GM18858 (cell line): ENCODE data around the gene RAB11A.
"Not testable (repeated sequence)": the region's sequence is repeated elsewhere in the genome, so short reads cannot be mapped to it uniquely, and the experiment has no call there.

ENCODE experiments used
- ATAC-seq: cut with Tn5 transposase; IDR thresholded peaks from one replicate; pipeline ENCODE4 v1.9.1; 2021; ENCODE audit not compliant: unreplicated experiment

Gene RAB11A

GRCh38 chr15:65841121-65841930, 28.0 kb upstream of the RAB11A start:
- no peak for ATAC-seq

GRCh38 chr15:65845826-65846519, 23.3 kb upstream of the RAB11A start:
- ATAC-seq: no peak

- ATAC-seq: no peak
Measured at GRCh38 chr15:65847989-65848388, 21.3 kb upstream of the RAB11A start.

GRCh38 chr15:65851981-65852380, 17.3 kb upstream of the RAB11A start:
- no peak for ATAC-seq

GRCh38 chr15:65856821-65857455, 12.4 kb upstream of the RAB11A start:
- no peak for ATAC-seq

GRCh38 chr15:65857718-65858402, 11.4 kb upstream of the RAB11A start:
- ATAC-seq: no peak

- ATAC-seq: no peak
Measured at GRCh38 chr15:65862682-65863081, 6.6 kb upstream of the RAB11A start.

GRCh38 chr15:65863106-65863505, 6.2 kb upstream of the RAB11A start:
- no peak for ATAC-seq

- ATAC-seq: no peak
Measured at GRCh38 chr15:65867244-65867643, 2.0 kb upstream of the RAB11A start.

- not testable (repeated sequence) for ATAC-seq
Measured at GRCh38 chr15:65867933-65868332, 1.4 kb upstream of the RAB11A start.

GRCh38 chr15:65868546-65869125, 655 bp upstream of the RAB11A start:
- ATAC-seq: no peak

- no peak for ATAC-seq
Measured at GRCh38 chr15:65869954-65870871, 922 bp downstream of the RAB11A start.

- no peak for ATAC-seq
Measured at GRCh38 chr15:65870889-65871533, 1.7 kb downstream of the RAB11A start.

- ATAC-seq: not testable (repeated sequence)
Measured at GRCh38 chr15:65871886-65872285, 2.6 kb downstream of the RAB11A start.

GRCh38 chr15:65872596-65872995, 3.3 kb downstream of the RAB11A start:
- ATAC-seq: not testable (repeated sequence)

- no peak for ATAC-seq
Measured at GRCh38 chr15:65873256-65873655, 4.0 kb downstream of the RAB11A start.

GRCh38 chr15:65875458-65875857, 6.2 kb downstream of the RAB11A start:
- no peak for ATAC-seq

- no peak for ATAC-seq
Measured at GRCh38 chr15:65877749-65878148, 8.5 kb downstream of the RAB11A start.

GRCh38 chr15:65881766-65882434, 12.6 kb downstream of the RAB11A start:
- ATAC-seq: no peak
